HL-60 (cell line): ENCODE data around the gene EIF2S1.

Source experiments
- CTCF ChIP-seq: IDR thresholded peaks from one replicate; pipeline ENCODE4 v1.5.1; 2011; ENCODE audit warnings: low read length, control low read depth, inconsistent platforms; ENCODE audit not compliant: insufficient read depth
- GABPA ChIP-seq: IDR thresholded peaks from 2 replicates; pipeline ENCODE4 v1.6.1; 2012; ENCODE audit warnings: low read depth
- POLR2AphosphoS5 ChIP-seq: IDR thresholded peaks from 2 replicates; pipeline ENCODE4 v1.6.1; 2012; ENCODE audit warnings: low read depth
- REST ChIP-seq: IDR thresholded peaks from 2 replicates; pipeline ENCODE4 v1.6.1; 2012; ENCODE audit warnings: low read depth; ENCODE audit not compliant: insufficient replicate concordance

- TF ChIP-seq POLR2AphosphoS5 (no peak), CTCF (no peak), REST (no peak), GABPA (no peak)
Observed at GRCh38 chr14:67389275-67389674, 29.1 kb downstream of the EIF2S1 start.
